HL-60 (cell line): ENCODE data around the gene UTP20.

Source experiments
- GABPA ChIP-seq: IDR thresholded peaks from 2 replicates; pipeline ENCODE4 v1.6.1; 2012; ENCODE audit warnings: low read depth
- POLR2AphosphoS5 ChIP-seq: IDR thresholded peaks from 2 replicates; pipeline ENCODE4 v1.6.1; 2012; ENCODE audit warnings: low read depth
- REST ChIP-seq: IDR thresholded peaks from 2 replicates; pipeline ENCODE4 v1.6.1; 2012; ENCODE audit warnings: low read depth; ENCODE audit not compliant: insufficient replicate concordance
- SPI1 ChIP-seq: IDR thresholded peaks from 2 replicates; pipeline ENCODE4 v1.6.1; 2012; ENCODE audit warnings: low read depth, mild to moderate bottlenecking, borderline replicate concordance
- TF ChIP-seq, protein P1 (sequence below): IDR thresholded peaks from one replicate; pipeline ENCODE4 v1.5.1; 2011; ENCODE audit warnings: low read length, control low read depth, inconsistent platforms; ENCODE audit not compliant: insufficient read depth

DNA sequence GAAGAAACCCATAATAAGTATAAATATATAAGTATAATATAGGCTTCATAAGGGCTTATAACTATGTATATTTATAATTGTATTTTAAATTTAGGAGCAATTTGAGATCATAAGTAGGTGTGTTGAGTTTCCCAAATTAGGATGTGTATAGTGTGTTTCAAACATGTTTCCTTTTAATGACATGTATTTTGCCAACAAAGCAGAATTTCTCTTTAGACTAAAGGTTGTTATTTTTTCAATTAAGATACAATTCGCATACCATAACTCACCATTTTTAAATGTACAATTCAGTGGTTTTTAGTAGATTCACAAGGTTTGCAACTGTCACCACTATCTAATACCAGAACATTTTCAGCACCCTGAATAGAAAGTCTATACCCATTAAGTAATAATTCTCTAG, 135.3 kb downstream of the UTP20 start:
- TF ChIP-seq, protein P1, sequence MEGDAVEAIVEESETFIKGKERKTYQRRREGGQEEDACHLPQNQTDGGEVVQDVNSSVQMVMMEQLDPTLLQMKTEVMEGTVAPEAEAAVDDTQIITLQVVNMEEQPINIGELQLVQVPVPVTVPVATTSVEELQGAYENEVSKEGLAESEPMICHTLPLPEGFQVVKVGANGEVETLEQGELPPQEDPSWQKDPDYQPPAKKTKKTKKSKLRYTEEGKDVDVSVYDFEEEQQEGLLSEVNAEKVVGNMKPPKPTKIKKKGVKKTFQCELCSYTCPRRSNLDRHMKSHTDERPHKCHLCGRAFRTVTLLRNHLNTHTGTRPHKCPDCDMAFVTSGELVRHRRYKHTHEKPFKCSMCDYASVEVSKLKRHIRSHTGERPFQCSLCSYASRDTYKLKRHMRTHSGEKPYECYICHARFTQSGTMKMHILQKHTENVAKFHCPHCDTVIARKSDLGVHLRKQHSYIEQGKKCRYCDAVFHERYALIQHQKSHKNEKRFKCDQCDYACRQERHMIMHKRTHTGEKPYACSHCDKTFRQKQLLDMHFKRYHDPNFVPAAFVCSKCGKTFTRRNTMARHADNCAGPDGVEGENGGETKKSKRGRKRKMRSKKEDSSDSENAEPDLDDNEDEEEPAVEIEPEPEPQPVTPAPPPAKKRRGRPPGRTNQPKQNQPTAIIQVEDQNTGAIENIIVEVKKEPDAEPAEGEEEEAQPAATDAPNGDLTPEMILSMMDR, result no peak
- TF ChIP-seq SPI1, result no peak
- TF ChIP-seq POLR2AphosphoS5, result no peak
- no peak for TF ChIP-seq REST
- no peak for TF ChIP-seq GABPA
